GM20000 (cell line): Measurements from ENCODE around the gene MAPK4.

ENCODE experiments used
- DNase-seq: peaks from one replicate; pipeline ENCODE4 v3.0.0; 2012; ENCODE audit warnings: low spot score
- CTCF ChIP-seq: IDR thresholded peaks from 2 replicates; pipeline ENCODE4 v1.5.1; 2012; ENCODE audit warnings: mild to moderate bottlenecking, control low read depth; ENCODE audit errors: extremely low read depth, missing control alignments

MAPK4 gene

GRCh38 chr18:50649821-50650220 is 89.9 kb downstream of the MAPK4 start:
- no peak for TF ChIP-seq CTCF
- DNase-seq = no peak

GRCh38 chr18:50651334-50651733 is 91.4 kb downstream of the MAPK4 start:
- no peak for DNase-seq
- no peak for TF ChIP-seq CTCF

- DNase-seq = no peak
- TF ChIP-seq CTCF = no peak
These were observed 93.7 kb downstream of the MAPK4 start for GRCh38 chr18:50653402-50654093.

GRCh38 chr18:50654211-50654610 is 94.3 kb downstream of the MAPK4 start:
- DNase-seq = no peak
- TF ChIP-seq CTCF = no peak

- TF ChIP-seq CTCF = no peak
- no peak for DNase-seq
These were observed 95.0 kb downstream of the MAPK4 start for GRCh38 chr18:50654658-50655550.

- TF ChIP-seq CTCF = no peak
- DNase-seq = no peak
These were observed 96.5 kb downstream of the MAPK4 start for GRCh38 chr18:50656396-50656795.

- DNase-seq = no peak
- no peak for TF ChIP-seq CTCF
These were observed 97.1 kb downstream of the MAPK4 start for GRCh38 chr18:50656841-50657470.
